HepG2 (cell line): ENCODE measurements around the gene ZNF444. TPM values are rescaled to one million over a fixed set of nuclear protein-coding genes. Genes with fewer than 3 reads are reported as not detected.

Source experiments
- ATAC-seq: fragments of 200-7000 bp; cut with Tn5 transposase; 3 replicates; pipeline ENCODE4 v1.9.1; 2020; ENCODE audit warnings: mild to moderate bottlenecking, moderate library complexity
- BruUV-seq: library from RNA; stranded (reverse); fragments of 400-500 nt; replicated peaks from 2 replicates; lab custom pipeline; 2021; lab: Mats Ljungman, UMichigan
- CTCF ChIA-PET: fragments of 300-600 bp; formaldehyde crosslinking; extraction: SDS; loops from one replicate; lab custom pipeline; 2021; ENCODE audit warnings: low total read pairs, inconsistent platforms, low intra/inter-chr PET ratio; lab: Yijun Ruan, JAX
- POLR2A ChIA-PET: fragments of 350-600 bp; sonication (Branson Sonifier 250); formaldehyde crosslinking; loops from one replicate; lab custom pipeline; 2020; ENCODE audit warnings: antibody characterized with exemption, inconsistent platforms; lab: Yijun Ruan, JAX
- DNase-seq: peaks from one replicate; pipeline ENCODE4 v3.0.0-alpha.2; 2015; ENCODE audit warnings: low spot score
- FAIRE-seq: peaks from 3 replicates; lab custom pipeline; 2011; peaks lifted over from hg19 to GRCh38; lab: Jason Lieb, UNC
- H2AFZ ChIP-seq: one replicate; pipeline ENCODE4 v1.6.1; 2011; ENCODE audit warnings: low read length, inconsistent platforms
- H3K27ac ChIP-seq: fragments of 300-600 bp; 3 replicates; pipeline ENCODE4 v1.8.0; 2011; ENCODE audit warnings: mixed run types, mild to moderate bottlenecking, mixed read lengths, low read length, inconsistent platforms; ENCODE audit not compliant: insufficient read depth; ENCODE audit errors: extremely low read length
- H3K27me3 ChIP-seq, 2 experiments: fragments of 200-600 bp in 1 of 2; 2 replicates in 1 of 2; 3 replicates in 1 of 2; pipeline versions ENCODE4 v1.6.0 to v1.8.0; 2011; ENCODE audit warnings: low read length in 2 of 2, mild to moderate bottlenecking in 2 of 2, moderate library complexity in 2 of 2, inconsistent platforms in 1 of 2; ENCODE audit not compliant: insufficient read depth in 2 of 2, control insufficient read depth in 1 of 2
- H3K36me3 ChIP-seq, 2 experiments: fragments of 200-600 bp in 1 of 2; replicated peaks in 1 of 2; 2 replicates in 1 of 2; 3 replicates in 1 of 2; pipeline versions ENCODE4 v1.5.1 to v1.8.0; 2011; ENCODE audit warnings: low read length in 2 of 2, inconsistent platforms in 1 of 2; ENCODE audit not compliant: insufficient read depth in 2 of 2, control insufficient read depth in 1 of 2
- H3K4me1 ChIP-seq: 2 replicates; pipeline ENCODE4 v1.5.1; 2012; ENCODE audit warnings: low read length, inconsistent platforms; ENCODE audit not compliant: insufficient read depth
- H3K4me2 ChIP-seq: 2 replicates; pipeline ENCODE4 v1.6.0; 2011; ENCODE audit warnings: low read depth, low read length, inconsistent platforms
- H3K4me3 ChIP-seq, 3 experiments: fragments of 200-600 bp in 1 of 3; sonication (generic), shearing (Covaris generic) in 1 of 3; replicated peaks in 1 of 3; 2 replicates each; pipeline ENCODE4 v1.5.1; 2011 to 2016; ENCODE audit warnings: low read length in 3 of 3, inconsistent platforms in 2 of 3, low read depth in 2 of 3, mild to moderate bottlenecking in 2 of 3, control low read depth in 1 of 3, mixed read lengths in 1 of 3; ENCODE audit not compliant: insufficient read depth in 1 of 3
- H3K79me2 ChIP-seq: one replicate; pipeline ENCODE4 v1.6.1; 2011; ENCODE audit warnings: low read length, inconsistent platforms; ENCODE audit not compliant: insufficient read depth
- H3K9ac ChIP-seq: 2 replicates; pipeline ENCODE4 v1.6.0; 2011; ENCODE audit warnings: mild to moderate bottlenecking, low read depth, low read length, inconsistent platforms; ENCODE audit not compliant: insufficient read depth
- H3K9me3 ChIP-seq: 2 replicates; pipeline ENCODE4 v1.5.1; 2012; ENCODE audit warnings: mild to moderate bottlenecking, low read length
- H4K20me1 ChIP-seq: 2 replicates; pipeline ENCODE4 v1.6.0; 2011; ENCODE audit warnings: inconsistent platforms, mild to moderate bottlenecking, low read length, moderate library complexity; ENCODE audit not compliant: insufficient read depth
- DDIT3 ChIP-seq: sonication (generic); formaldehyde crosslinking; IDR thresholded peaks from 2 replicates; pipeline ENCODE4 v1.4.0; 2020; ENCODE audit warnings: mild to moderate bottlenecking, missing genetic modification reagents
- DNMT1 ChIP-seq: sonication (generic); formaldehyde crosslinking; IDR thresholded peaks from 2 replicates; pipeline ENCODE4 v1.5.1; 2020; ENCODE audit warnings: mild to moderate bottlenecking, missing genetic modification reagents
- HIC2 ChIP-seq: sonication (generic); formaldehyde crosslinking; IDR thresholded peaks from 2 replicates; pipeline ENCODE4 v1.9.0; 2022; ENCODE audit warnings: low read depth, missing genetic modification reagents
- JARID2 ChIP-seq: sonication (generic); formaldehyde crosslinking; IDR thresholded peaks from 2 replicates; pipeline ENCODE4 v1.8.1; 2023; ENCODE audit warnings: missing genetic modification reagents, inconsistent platforms; ENCODE audit not compliant: insufficient replicate concordance
- LBX2 ChIP-seq: sonication (generic); formaldehyde crosslinking; IDR thresholded peaks from 2 replicates; pipeline ENCODE4 v1.5.0; 2020; ENCODE audit warnings: missing genetic modification reagents, mild to moderate bottlenecking, borderline replicate concordance
- RBM22 ChIP-seq: fragments of 200-400 bp; formaldehyde crosslinking; optimal IDR thresholded peaks from 2 replicates; pipeline ENCODE3; 2017; ENCODE audit warnings: mild to moderate bottlenecking, low read length, moderate library complexity
- ZNF326 ChIP-seq: sonication (generic); formaldehyde crosslinking; IDR thresholded peaks from 2 replicates; pipeline ENCODE4 v1.4.0; 2020; ENCODE audit warnings: missing genetic modification reagents, borderline replicate concordance
- ZNF737 ChIP-seq: sonication (generic); formaldehyde crosslinking; IDR thresholded peaks from 2 replicates; pipeline ENCODE4 v1.5.0; 2020; ENCODE audit warnings: missing genetic modification reagents, mild to moderate bottlenecking, borderline replicate concordance
- WGBS: methylation state at CpG from one replicate; pipeline ENCODE4 v1.1.6; 2017; ENCODE audit warnings: low lambda C conversion rate; 5-methylcytosine and 5-hydroxymethylcytosine counted together
- in situ Hi-C: cut with HindIII; loops from 2 replicates; pipeline ENCODE4 v1.10.0; 2017; ENCODE audit warnings: low pct_unique_long_range_greater_than_20kb; ENCODE audit not compliant: extremely low pct_ligation_motif_present
- intact Hi-C: fragments of 100-400 bp; cut with micrococcal nuclease; formaldehyde crosslinking; loops from one replicate; pipeline ENCODE4 v1.10.0; 2022; ENCODE audit not compliant: unreplicated experiment
- polyA plus RNA-seq, 8 experiments: library from polyadenylated mRNA; depleted of rRNA in 3 of 8; stranded (reverse) in 7 of 8; unstranded in 1 of 8; fragments of >200 nt; fragmentation: Illumina TruSeq in 4 of 8; extraction: Trizol in 4 of 8; gene quantifications; 2 replicates each; pipeline versions ENCODE4 v1.2.1 to v1.2.3, GENCODE V29; 2011 to 2016; ENCODE audit warnings: low read depth in 4 of 8, missing spikeins in 1 of 8, mixed read lengths in 1 of 8; ENCODE audit not compliant: insufficient read depth in 1 of 8
- total RNA-seq, 5 experiments: library from RNA; depleted of rRNA; stranded (reverse); fragments of >200 nt; fragmentation: Illumina TruSeq; extraction: Trizol; gene quantifications; 2 replicates each; pipeline ENCODE4 v1.2.3, GENCODE V29; 2016; ENCODE audit warnings: low read depth in 1 of 5

Gene ZNF444
- total and polyA plus RNA-seq, 2 of the 13 experiments (the other 11 are each of a cell fraction or from before 2014, with no cell fraction given): 27.4 to 30.3 TPM

- no peak for TF ChIP-seq ZNF737 (CRISPR knock-in tag)
- TF ChIP-seq DDIT3: no peak
- TF ChIP-seq ZNF326 (CRISPR knock-in tag): no peak
- no peak for TF ChIP-seq HIC2 (CRISPR knock-in tag)
These were observed 38.0 kb upstream of the ZNF444 start (continued) for GRCh38 chr19:56103027-56103614.

- ATAC-seq (no peak), FAIRE-seq (no peak)
- BruUV-seq: no TSS peak
- intact Hi-C loops (loop anchor here (2.0 kb wide), 1 partner anchor 38 kb away; no protein-coding TSS in a partner anchor), in situ Hi-C loops (no loop called here)
- CTCF ChIA-PET: interaction anchor here (0.7 to 1.4 kb wide), 4 partner anchors 16 to 149 kb away, joined by 3 to 23 read pairs (median 4); partner anchors contain the start of gene ZNF787
- H3K27ac ChIP-seq: no peak overlapping the region
- no peaks in the 10 kb centered on the region for H3K9me3 ChIP-seq
- POLR2A ChIA-PET: interaction anchor here (1.9 kb wide), 1 partner anchor 38 kb away, joined by 14 read pairs; no protein-coding TSS in a partner anchor
- no peak overlapping the region for H3K9ac ChIP-seq
- WGBS: 99% methylated on average over 29 of the region's 29 CpGs
- H2AFZ ChIP-seq: no peak overlapping the region
- H3K4me1 ChIP-seq: peaks cover 36% of the 10 kb centered on the region
- H3K79me2 ChIP-seq: peaks cover 70% of the 10 kb centered on the region
- TF ChIP-seq RBM22 (peak; percentile 39), DNMT1 (peak; percentile 16; the same call in 1 of the 2 replicates), JARID2 (CRISPR knock-in tag) (no peak), LBX2 (CRISPR knock-in tag) (no peak)
- TF ChIP-seq, all 625 proteins: peak for 2
- H3K4me2 ChIP-seq: no peak overlapping the region
- H3K4me3 ChIP-seq: no peak overlapping the region
- H3K27me3 ChIP-seq: no peaks in the 10 kb centered on the region
- no peak for DNase-seq
- H3K36me3 ChIP-seq: peaks cover 24 to 50% of the 10 kb centered on the region in 2 experiments
- H4K20me1 ChIP-seq: peaks cover 67% of the 10 kb centered on the region
These were observed 36.7 kb upstream of the ZNF444 start for GRCh38 chr19:56104423-56104822.
